T-helper 22 cell (primary cell): ENCODE results near the gene HIVEP1.

Experiments used
- DNase-seq: peaks from one replicate; pipeline ENCODE4 v3.0.0-alpha.2; 2020; ENCODE audit warnings: low read depth

The HIVEP1 gene

GRCh38 chr6:12049165-12049564 lies 37.1 kb downstream of the HIVEP1 start:
- no peak for DNase-seq

- DNase-seq: peak; percentile 56
Measured at GRCh38 chr6:12051861-12052368, 39.8 kb downstream of the HIVEP1 start.

- DNase-seq: no peak
Measured at GRCh38 chr6:12058172-12058961, 46.3 kb downstream of the HIVEP1 start.

GRCh38 chr6:12060780-12061609 lies 48.9 kb downstream of the HIVEP1 start:
- peak; percentile 92 for DNase-seq

DNA sequence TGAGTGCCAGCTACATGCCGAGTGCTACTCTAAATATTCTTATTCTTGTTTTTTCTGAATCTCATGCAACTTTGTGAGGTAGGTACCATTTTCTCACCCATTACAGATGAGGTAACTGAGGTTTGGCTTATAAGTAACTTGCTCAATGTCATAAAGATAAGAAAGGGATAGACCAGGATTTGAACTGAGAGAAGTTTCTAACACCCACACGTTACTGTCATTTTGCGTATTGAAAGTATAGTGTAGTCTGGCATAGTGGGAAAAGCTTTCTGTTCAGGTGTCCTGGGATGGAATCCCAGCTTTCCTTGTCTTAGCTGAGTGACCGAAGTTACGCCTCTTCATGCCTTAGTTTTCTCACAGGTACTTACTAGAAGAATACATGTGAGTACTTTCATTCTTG lies 50.5 kb downstream of the HIVEP1 start:
- no peak for DNase-seq

DNA sequence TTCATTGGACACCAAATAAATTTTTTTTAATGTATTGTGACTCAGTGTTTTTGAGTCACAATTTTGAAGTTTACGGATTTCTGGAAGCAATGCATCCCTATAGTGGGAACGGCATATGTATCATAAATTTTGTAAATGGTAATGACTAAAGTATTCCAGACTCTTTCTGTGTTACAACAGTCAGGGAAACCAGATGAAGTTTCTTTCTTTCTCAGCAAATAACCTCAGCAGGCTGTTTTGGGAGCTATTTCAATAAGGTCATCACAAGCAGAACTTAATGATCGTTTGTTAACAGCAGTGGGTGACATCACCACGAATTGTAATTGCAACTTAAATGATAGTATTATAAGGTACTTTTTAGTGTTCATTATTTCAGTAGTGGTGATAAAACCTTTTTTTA lies 52.0 kb downstream of the HIVEP1 start:
- no peak for DNase-seq

- no peak for DNase-seq
Measured at GRCh38 chr6:12064538-12065071, 52.5 kb downstream of the HIVEP1 start.

DNA sequence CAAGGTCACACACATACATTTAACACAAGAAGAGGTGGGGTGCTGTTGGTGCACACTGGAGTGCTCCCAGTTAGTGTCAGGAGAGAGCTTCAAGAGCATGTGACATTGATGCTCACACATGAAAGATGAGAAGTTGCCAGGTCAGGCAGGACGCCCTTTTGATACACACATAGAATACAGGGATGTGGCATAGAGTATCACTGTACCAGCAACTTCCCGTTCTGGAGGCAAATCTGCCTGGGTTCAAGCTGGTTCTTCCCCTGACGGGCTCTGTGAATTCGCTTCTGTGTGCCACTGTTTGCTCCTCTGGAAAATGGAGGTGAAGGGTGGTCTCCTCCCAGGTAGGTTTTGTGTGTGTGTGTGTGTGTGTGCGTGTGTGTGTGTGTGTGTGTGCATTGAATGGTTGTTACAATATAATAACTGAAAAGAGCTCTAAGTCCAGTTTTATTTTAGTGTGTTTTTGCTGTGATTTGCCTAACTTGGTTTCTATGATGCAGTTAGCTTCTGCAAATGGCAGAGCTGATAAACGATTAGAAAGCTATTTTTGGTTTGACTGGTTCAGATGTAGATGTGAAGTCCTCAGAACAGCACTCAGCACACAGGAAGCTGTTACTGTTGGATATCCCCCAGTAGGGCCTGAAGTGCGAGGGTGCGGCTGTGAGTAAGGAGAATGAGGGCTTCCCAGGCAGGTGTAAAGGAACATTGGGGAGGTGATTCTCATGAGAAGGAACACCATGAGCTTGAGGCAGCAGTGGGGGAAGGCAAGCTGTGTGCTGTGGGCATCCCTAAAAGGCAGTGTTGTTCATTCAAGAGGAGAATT lies 53.4 kb downstream of the HIVEP1 start:
- DNase-seq: no peak

- DNase-seq: no peak
Measured at GRCh38 chr6:12066297-12066696, 54.2 kb downstream of the HIVEP1 start.

DNA sequence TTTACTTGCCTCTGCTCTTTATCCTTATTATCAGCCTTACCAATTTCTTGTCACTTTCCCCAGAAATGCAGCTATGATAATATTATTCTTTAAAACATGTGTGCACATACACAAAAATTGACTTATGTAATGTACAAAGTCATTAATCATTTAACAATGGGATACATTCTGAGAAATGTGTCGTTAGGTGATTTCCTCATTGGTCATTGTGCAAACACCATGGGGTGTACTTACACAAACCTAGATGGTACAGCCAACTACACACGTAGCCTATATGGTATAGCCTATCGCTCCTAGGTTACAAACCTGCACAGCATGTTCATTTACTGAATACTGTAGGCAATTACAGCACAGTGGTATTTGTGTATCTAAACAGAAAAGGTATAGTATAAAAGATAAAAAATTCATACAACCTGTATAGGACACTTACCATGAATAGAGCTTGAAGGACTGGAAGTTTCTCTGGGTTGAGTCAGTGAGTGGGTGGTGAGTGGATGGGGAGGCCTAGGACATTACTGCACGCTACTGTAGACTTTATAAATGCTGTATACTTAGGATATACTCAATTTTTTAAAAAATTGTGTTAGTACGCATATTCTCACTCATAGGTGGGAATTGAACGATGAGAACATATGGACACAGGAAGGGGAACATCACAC lies 56.9 kb downstream of the HIVEP1 start:
- no peak for DNase-seq

DNA sequence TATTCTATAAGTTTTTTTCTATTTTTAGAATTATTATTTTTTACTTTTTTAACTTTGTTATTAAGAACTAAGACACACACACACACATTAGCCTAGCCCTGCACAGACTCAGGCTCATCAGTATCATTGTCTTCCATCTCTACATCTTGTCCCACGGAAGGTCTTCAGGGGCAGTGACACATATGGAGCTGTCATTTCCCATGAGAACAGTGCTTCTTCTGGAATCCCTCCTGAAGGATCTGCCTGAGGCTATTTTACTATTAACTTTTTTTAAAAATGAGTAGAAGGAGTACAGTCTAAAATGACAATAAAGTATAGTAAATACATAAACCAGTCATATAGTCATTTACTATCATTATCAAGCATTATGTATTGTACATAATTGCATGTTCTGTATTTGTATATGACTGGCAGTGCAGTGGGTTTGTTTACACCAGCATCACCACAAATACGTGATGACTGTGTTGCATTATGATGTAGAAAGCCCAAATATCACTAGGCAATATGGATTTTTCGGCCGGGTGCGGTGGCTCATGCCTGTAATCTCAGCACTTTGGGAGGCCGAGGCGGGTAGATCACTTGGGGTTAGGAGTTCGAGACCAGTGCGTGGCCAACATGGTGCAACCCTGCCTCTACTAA lies 57.9 kb downstream of the HIVEP1 start:
- DNase-seq: no peak

DNA sequence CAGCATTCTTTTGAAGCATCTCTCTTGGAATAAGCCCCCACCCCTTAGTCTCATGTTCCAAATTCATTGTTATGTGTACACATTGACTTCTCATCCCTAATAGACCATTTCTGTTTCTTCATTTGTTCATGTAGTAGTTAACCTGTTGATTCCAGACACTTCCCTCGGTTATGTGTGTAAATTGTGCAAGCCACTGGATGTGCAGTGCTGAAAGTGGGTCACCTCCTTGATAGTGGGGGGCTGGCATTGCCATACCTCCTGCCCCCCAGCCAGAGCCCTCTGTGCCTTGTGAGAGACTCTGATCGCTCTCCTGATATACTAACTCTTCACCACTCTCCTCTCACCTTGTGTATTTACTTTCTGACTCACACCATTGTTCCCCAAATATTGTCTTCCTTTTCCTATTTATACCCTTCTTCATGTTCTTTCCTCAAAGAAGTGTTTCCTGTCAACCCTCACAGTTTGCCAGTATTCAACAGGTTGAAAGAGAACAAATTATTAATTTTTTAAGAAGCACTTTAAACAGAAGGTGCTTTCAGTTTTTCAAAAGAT lies 59.0 kb downstream of the HIVEP1 start:
- no peak for DNase-seq

GRCh38 chr6:12075067-12075563 lies 63.0 kb downstream of the HIVEP1 start:
- no peak for DNase-seq

DNA sequence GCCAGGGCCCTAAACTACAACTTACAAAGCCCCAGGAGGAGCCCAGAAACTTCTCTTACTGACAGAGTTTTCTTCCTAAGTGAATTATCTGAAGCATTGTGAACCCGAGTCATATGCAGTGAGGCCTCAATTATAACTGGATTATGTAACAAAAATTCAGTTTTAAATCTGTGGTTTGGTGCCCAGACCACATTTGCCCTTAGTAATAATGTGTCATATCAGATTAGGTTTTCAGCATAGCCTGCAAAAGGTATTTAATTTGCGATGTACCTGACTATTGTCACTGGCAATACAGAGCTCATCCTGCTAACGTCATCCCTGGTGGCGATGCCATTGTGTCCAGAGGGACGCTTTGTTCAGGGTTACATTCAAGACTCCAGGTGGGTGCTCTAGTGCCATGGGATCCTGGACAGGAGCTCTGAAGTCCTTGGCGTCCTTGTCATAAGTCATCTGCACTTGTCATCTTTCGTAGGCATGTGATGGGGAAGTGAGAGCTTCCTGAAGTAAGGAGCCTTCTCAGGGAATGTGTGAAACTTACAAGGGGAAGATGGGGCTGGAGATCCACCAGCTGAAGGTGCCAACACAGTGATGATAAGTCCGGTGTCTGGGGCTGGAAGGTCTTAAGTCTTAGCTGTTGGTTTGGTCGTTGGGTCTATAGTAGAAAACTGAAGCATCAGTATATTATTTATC lies 65.1 kb downstream of the HIVEP1 start:
- DNase-seq: no peak

- no peak for DNase-seq
Measured at GRCh38 chr6:12078014-12078413, 65.9 kb downstream of the HIVEP1 start.

- DNase-seq: no peak
Measured at GRCh38 chr6:12081771-12082170, 69.7 kb downstream of the HIVEP1 start.

DNA sequence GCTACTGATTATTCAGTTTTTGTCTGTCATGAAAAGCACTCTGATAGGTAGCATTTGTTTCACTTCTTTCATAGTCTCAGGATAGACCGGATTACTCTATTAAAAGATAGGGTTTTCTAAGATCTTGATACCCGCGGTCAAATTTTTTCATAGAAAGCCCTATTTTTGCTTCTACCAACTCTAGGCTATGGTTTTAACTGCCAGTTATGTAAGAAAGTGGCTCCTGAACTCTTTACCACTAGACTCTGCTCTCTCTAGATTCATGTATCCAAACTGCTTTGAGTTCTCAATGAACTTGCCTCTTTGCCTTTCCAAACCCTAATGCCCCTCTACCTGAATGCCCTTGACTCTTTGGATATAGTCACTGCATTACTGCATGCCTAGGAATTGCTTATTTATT lies 70.3 kb downstream of the HIVEP1 start:
- DNase-seq: no peak

DNA sequence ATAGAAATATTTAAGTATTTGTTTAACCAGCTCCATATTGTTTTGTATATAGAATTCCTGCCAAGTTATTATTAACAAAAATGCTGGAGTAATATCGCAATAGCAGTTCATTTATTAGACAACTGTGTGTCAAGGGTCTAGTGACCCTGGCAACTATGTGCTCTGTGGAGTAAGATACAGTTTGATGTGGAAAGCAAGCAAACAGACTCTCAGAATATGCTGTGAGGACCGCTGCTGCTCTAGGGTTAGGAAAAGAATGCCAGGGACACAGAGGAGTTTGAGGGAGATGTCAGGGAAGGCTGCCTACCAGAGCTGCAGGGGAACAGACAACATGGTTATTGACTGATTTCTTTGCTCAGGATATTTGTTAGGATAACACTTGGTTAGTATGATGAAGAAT lies 71.2 kb downstream of the HIVEP1 start:
- no peak for DNase-seq

DNA sequence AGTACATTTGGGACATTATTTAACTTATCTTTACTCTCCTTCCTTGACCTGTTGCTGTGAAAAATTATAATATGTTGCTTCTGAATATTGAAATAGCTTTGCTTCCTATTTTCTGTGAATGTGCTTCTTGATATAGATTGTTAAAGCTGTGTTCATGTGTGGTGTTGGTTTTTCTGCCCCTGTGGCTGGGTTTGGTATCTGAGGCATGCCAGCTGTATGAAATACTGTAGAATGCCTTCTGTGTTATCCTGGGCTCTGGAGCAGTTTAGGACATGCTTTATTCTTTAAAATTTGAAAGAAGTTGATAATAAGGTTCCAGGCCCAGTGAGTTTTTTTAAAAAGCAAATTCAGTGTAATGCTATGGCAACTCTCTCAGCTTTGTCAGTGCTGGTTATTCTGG lies 71.7 kb downstream of the HIVEP1 start:
- DNase-seq: no peak

DNA sequence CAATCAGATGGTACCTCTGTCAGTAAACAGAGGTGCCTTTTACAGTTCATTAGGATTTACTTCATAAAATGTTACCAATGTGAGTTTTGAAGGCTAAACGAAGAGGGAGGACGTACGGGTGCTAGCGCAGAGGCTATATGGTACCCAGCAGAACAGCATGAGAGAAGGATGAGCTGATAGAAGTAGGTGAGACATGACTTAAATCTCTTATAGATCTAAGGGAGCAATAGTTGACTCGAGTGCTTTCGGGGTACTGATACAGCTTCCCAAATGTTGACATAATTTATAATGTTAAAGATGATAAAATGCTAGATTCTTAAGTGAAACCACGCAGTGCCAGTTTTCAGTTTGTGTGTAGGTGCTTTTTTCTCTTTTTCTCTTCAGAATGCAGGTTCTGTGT lies 72.6 kb downstream of the HIVEP1 start:
- no peak for DNase-seq
